Fibroblast of upper back skin (primary cell): ENCODE measurements around the gene FRMD3.
A peak's percentile ranks its signal among the peaks of the same experiment; 100 is the strongest.

ENCODE experiments used
- DNase-seq: peaks from one replicate; pipeline ENCODE4 v3.0.0-alpha.2; 2013

Gene FRMD3

GRCh38 chr9:83327323-83327722 lies 210.9 kb downstream of the FRMD3 start:
- DNase-seq, result peak; percentile 37

- no peak for DNase-seq
Observed at GRCh38 chr9:83323148-83323547, 215.1 kb downstream of the FRMD3 start.

DNA sequence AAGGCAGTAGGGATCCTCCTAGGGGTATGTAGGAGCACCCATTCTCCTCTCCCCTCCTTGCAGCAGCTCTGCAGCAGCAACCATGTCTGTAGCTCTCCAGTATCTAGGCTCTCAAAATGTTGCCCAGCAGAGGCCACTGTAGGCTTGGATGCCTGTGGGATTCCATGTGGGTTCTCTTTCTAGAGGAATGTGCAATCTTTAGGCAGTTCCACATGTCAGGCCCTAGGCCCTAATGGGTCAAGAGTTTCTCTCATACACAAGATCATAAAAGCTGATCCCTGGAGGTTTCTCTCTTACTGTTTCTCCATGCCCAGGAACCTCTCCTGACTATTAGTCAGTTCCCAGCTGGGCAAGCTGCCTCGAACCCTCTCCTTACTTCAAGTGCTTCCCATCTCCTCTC lies 215.8 kb downstream of the FRMD3 start:
- peak; percentile 36 for DNase-seq

DNA sequence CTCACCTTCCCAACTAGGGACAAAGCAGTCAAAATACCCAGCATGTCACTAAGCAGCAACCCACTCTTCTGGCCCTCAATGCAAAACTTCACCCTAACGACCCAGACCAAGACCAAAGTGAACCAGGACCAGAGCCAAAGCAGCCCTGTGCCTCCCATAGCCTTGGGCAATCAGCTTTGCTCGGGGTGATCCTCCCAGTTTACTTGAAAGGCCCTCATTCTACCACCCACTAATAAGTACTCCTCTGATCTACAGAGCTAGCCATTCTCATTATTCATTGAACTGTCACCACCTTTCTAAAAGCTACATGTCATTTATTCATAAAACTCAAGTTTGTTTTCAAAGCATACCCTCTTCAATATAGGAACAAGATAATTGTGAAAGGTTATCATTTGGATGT lies 221.0 kb downstream of the FRMD3 start:
- DNase-seq, result no peak

DNA sequence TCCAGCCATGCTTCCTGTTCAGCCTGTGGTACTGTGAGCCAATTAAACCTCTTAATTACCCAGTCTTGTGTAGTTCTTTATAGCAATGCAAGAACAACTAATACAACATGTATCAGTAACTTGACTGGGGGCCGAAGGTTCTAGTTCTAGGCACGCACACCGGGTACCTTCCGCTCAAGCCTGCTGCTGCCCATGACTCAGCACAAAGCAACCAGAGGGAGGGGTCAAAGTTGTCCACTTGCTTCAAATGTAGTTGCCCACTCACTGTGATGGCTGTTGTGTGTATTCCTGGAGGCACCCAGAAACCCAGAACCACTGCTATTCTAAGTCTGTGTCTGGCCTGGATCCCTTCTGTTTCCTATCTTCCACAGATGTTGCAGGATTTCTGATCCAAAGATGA lies 222.6 kb downstream of the FRMD3 start:
- no peak for DNase-seq

DNA sequence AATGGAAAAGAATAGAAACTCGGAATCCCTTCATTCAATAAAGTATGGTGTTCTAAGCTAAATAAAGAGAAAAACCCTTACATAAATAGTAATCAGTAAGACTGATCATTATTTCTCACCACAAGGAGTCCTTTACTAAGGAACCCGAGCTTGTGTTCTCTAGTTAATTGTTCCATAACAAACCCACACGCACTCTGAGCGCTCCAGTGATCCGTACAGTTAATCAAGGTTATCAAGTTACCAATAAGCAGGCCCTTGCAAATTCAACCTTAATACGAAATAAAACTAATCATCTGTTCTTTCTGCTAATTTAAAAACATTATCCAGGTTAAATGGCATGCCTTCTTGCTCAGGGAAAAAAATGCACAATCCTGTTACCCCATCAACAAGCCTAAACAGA lies 224.4 kb downstream of the FRMD3 start:
- no peak for DNase-seq

DNA sequence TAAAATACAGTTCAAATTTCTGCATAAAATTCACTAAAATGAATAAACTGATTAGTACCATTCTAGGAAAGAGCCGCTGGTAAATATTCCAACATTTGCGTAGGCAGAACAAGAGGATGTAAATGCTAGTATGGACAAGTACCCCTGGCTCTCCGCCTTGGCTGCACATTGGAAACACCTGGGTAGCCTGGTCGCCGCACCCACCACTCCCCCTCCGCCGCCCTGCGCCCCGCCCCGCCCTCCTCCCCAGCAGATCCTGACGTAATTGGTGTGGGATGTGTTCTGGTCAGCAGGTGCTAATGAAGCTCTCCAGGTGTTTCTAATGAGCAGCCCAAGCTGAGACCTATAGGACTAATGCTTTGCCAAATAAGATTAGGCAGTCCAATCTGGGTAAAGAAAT lies 225.7 kb downstream of the FRMD3 start:
- DNase-seq, result no peak

- peak; percentile 54 for DNase-seq
Observed at GRCh38 chr9:83307066-83307724, 231.0 kb downstream of the FRMD3 start.

DNA sequence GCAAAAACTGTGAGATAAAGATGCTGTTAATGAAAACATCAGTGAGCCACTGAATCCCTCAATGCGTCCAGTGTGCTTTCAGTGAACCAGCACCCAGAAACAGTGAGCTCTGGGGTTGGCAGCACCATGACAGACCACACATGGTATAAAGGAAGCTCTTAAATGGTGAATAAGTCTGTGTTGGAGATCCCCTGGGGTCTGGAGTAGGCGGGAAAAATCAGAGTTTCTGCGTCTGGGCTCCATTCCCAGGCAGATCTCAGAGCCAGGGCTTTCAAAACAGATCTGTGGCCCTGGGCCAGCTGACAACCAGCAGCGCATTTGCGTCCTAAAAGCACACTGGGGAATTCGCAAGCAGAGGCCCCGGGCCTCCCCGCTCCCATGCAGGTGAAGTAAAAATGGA lies 233.5 kb downstream of the FRMD3 start:
- DNase-seq, result peak; percentile 96

GRCh38 chr9:83299571-83299970 lies 238.6 kb downstream of the FRMD3 start:
- peak; percentile 21 for DNase-seq

DNA sequence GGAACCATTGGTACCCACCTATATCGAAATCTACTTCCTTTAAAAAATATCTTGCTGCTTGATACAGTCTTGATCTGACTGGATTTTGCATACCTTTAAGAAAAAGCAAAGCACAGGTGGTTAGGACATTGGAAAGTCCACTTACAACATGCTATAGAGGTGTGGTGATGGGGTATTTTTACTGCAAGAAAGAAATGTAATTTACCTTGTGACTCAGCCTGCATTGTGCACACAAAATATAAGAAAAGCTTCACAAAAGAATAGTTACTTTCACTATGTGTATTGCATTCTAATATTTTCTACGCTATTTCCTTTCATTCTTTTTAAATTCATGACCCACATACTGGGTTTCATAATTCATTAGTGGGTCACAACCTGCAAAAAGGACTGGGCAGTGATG lies 239.1 kb downstream of the FRMD3 start:
- DNase-seq, result no peak

GRCh38 chr9:83296123-83296522 lies 242.1 kb downstream of the FRMD3 start:
- no peak for DNase-seq

GRCh38 chr9:83294816-83295215 lies 243.4 kb downstream of the FRMD3 start:
- no peak for DNase-seq

GRCh38 chr9:83291196-83291595 lies 247.0 kb downstream of the FRMD3 start:
- no peak for DNase-seq

- no peak for DNase-seq
Observed at GRCh38 chr9:83290692-83291091, 247.5 kb downstream of the FRMD3 start.

DNA sequence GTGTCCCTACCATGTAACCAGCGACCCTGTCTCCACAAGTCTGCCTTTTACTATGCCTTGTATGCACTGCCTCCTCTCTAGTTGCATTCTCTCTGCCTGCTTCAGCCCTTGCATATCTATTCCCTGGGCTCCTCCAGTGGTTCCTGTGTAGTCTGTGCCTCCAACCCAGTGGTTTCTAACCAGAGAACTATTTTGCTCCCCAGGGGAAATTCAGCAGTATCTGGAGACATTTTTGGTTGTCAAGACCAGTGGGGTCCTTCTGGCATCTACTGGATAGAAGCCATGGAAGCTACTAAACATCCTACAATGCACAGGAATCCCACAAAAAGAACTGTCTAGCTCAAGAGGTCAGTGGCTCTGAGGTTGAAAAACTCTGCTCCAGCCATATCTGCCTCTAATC lies 251.2 kb downstream of the FRMD3 start:
- DNase-seq, result peak; percentile 77

- no peak for DNase-seq
Observed at GRCh38 chr9:83285445-83286225, 252.6 kb downstream of the FRMD3 start.

GRCh38 chr9:83284746-83285145 lies 253.5 kb downstream of the FRMD3 start:
- DNase-seq, result no peak

DNA sequence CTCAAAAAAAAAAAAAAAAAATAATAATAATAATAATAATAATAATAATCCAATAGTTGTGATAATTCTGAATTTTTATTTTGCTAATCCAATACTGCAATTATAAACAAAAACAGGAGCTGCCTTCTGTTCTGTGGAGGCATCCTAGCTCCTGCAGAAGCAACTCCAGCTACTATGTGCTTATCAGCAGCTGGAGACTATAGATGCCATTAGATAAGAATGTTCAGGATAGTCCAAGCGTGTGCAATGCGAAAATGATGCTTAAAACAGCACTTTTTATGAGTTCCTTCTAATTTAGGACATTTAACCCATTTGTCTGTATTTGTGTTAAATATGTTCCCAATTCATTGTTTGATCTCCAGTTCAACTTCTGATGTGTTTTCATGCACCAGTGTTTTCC lies 254.7 kb downstream of the FRMD3 start:
- no peak for DNase-seq

DNA sequence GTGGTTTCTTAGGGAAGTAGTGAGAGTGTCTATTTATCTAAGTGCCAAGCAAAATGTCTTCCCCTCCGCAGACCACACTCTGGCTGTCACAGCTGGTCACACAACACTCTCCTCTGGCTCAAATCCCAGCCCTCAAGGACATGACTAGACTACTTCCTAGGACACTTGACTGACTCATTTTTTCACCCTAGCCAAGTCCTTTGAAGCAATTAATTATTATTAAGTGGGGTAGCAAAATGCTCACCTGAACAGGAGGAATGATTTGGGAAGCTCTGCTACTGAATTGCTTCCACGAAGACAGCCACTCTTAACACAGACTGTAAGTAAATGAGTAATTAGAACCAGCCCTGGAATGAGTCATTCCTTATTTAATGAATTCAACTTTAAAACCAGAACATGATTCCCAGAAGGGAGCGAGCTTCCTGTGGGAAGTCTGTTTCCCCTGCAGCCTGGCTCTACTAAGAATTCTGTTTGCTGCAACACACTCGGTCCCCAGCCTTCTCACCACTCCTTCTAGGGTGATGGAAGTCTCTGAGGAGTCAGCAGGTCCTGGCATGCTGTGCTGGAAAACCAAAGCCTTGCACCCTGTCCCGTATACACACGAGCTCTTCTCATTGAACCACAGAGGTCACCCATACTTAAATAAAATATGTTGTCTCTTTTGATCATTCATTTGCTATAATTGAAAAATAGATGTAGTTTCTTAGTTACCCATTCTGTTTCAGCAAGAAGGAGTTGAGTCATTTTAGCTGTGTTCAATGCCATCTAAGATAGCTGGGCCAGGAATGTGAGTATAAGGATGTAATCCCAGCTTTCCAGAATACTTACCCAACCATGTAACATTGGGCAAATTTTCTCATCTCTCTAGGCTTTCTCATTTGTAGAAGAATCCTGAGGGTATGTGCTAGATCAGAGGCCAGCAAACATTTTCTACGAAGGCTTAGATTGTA lies 256.6 kb downstream of the FRMD3 start:
- peak; percentile 85 for DNase-seq

- DNase-seq, result no peak
Observed at GRCh38 chr9:83280790-83281189, 257.4 kb downstream of the FRMD3 start.

- peak; percentile 58 for DNase-seq
Observed at GRCh38 chr9:83280268-83280667, 257.9 kb downstream of the FRMD3 start.

DNA sequence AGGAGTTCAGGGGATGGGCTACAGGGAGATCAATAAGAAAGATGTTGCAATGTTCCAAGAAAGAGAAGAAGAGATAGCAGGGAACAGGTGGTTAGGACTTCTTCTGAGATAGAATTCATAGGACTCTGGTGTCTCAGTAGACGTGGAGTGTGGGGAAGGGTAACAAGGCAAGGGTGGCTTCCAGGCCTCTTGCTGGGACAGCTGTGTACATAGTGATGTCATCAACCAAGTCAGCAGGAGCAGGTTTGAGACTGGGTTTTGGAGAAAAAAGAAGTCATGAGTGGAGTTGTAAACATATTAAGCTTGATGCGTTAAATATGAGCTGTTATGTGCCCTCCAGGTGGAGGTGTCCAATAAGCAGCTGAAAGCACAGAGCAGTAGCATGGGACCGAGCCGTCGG lies 263.4 kb downstream of the FRMD3 start:
- no peak for DNase-seq

- no peak for DNase-seq
Observed at GRCh38 chr9:83271665-83272071, 266.5 kb downstream of the FRMD3 start.
